Cardiac muscle cell (in vitro differentiated cells and primary cell): ENCODE measurements around the gene WDSUB1. TPM values are rescaled to one million over a fixed set of nuclear protein-coding genes. Genes with fewer than 3 reads are reported as not detected.
A peak's percentile ranks its signal among the peaks of the same experiment; 100 is the strongest.

Experiments
- DNase-seq, 2 donors: peaks; one replicate each; pipeline versions ENCODE4 v3.0.0 to v3.0.0-alpha.2; 2010 to 2017; ENCODE audit warnings: low read depth in 1 of 2, low spot score in 1 of 2
- H3K27ac ChIP-seq: fragments of 200-600 bp; sonication (generic); 2 replicates; pipeline ENCODE4 v1.5.1; 2016
- H3K27me3 ChIP-seq: fragments of 200-600 bp; sonication (generic); 2 replicates; pipeline ENCODE4 v1.6.0; 2016; ENCODE audit warnings: control low read depth
- H3K36me3 ChIP-seq: fragments of 200-600 bp; sonication (generic); 2 replicates; pipeline ENCODE4 v1.5.1; 2016; ENCODE audit warnings: control low read depth
- H3K4me1 ChIP-seq: fragments of 200-600 bp; sonication (generic); 2 replicates; pipeline ENCODE4 v1.8.1; 2017; ENCODE audit warnings: low read depth, mild to moderate bottlenecking, mixed run types
- H3K4me3 ChIP-seq: fragments of 200-600 bp; sonication (generic); 2 replicates; pipeline ENCODE4 v1.5.1; 2016; ENCODE audit warnings: mild to moderate bottlenecking
- H3K9me3 ChIP-seq: fragments of 200-600 bp; sonication (generic); 2 replicates; pipeline ENCODE4 v1.5.1; 2017; ENCODE audit warnings: low read depth, mild to moderate bottlenecking, control low read depth
- CTCF ChIP-seq: IDR thresholded peaks from 2 replicates; pipeline ENCODE4 v1.5.1; 2012; ENCODE audit warnings: low read depth, mild to moderate bottlenecking, low read length
- polyA plus RNA-seq: library from polyadenylated mRNA; unstranded; fragments of >200 nt; fragmentation: Nextera tagmentation; extraction: Ambion mirVana; gene quantifications from 2 replicates; pipeline ENCODE4 v1.2.1, GENCODE V29; 2016
- total RNA-seq: library from RNA; depleted of rRNA; stranded (reverse); fragments of >200 nt; gene quantifications from 2 replicates; pipeline ENCODE4 v1.2.3, GENCODE V29; 2016

Gene WDSUB1
- total and polyA plus RNA-seq, 2 experiments from 2014 or later, result 13.4 to 13.6 TPM

GRCh38 chr2:159192371-159192918, 94.1 kb downstream of the WDSUB1 start:
- TF ChIP-seq CTCF, result no peak
- H3K9me3 ChIP-seq, result no peaks in the 10 kb centered on the region
- H3K36me3 ChIP-seq, result peaks cover 31% of the 10 kb centered on the region

GRCh38 chr2:159188449-159188848, 98.1 kb downstream of the WDSUB1 start:
- TF ChIP-seq CTCF, result no peak
- DNase-seq, result no peak

More at GRCh38 chr2:159192371-159192918, 94.1 kb downstream of the WDSUB1 start:
- Histone ChIP-seq H3K4me3 (no peak overlapping the region), H3K27ac (no peak overlapping the region), H3K27me3 (no peaks in the 10 kb centered on the region), H3K4me1 (no peaks in the 10 kb centered on the region)
- DNase-seq, result no peak

DNA sequence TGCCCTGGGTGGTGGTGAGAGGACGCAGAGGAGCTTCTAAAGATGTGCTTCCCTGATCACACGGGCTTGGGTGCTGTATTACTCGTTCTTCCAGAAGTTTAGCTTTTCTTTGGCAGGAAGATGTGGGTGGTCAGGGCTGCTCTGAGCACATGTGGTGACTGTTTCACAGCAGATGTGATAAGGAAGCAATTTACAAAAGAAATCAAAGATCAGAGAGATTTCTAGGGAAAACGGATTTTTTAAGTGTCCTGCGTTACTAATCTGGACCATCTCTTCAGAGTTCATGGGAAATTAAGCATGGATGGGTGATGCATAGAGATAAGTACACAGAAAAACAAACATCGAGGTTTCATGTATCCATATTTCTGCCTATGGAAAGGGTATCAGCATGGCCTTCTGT, 99.4 kb downstream of the WDSUB1 start:
- no peaks in the 10 kb centered on the region for H3K4me1 ChIP-seq
- H3K36me3 ChIP-seq, result peaks cover 29% of the 10 kb centered on the region
- no peak overlapping the region for H3K27ac ChIP-seq
- DNase-seq, result peak in 1 of 2 donors; percentile 18
- TF ChIP-seq CTCF, result no peak
- no peaks in the 10 kb centered on the region for H3K9me3 ChIP-seq
- no peak overlapping the region for H3K4me3 ChIP-seq
- no peaks in the 10 kb centered on the region for H3K27me3 ChIP-seq

More at GRCh38 chr2:159188449-159188848, 98.1 kb downstream of the WDSUB1 start:
- Histone ChIP-seq H3K27me3 (no peaks in the 10 kb centered on the region), H3K27ac (no peak overlapping the region), H3K36me3 (peaks cover 29% of the 10 kb centered on the region), H3K4me3 (no peak overlapping the region), H3K4me1 (no peaks in the 10 kb centered on the region), H3K9me3 (no peaks in the 10 kb centered on the region)

- no peak for DNase-seq
- Histone ChIP-seq H3K4me3 (no peak overlapping the region), H3K4me1 (no peaks in the 10 kb centered on the region), H3K27ac (no peak overlapping the region), H3K9me3 (no peaks in the 10 kb centered on the region), H3K36me3 (peaks cover 29% of the 10 kb centered on the region), H3K27me3 (no peaks in the 10 kb centered on the region)
- no peak for TF ChIP-seq CTCF
These were observed 100.0 kb downstream of the WDSUB1 start for GRCh38 chr2:159186462-159186861.
